ENCODE measurements around the gene KCMF1. TPM values are rescaled to one million over a fixed set of nuclear protein-coding genes. Genes with fewer than 3 reads are reported as not detected.

KCMF1 gene
- total RNA-seq, 1 donor from 2014 or later: 64.2 TPM

GRCh38 chr2:84995826-84996225 is 24.9 kb downstream of the KCMF1 start:
- no peaks in the 10 kb centered on the region for H3K36me3 ChIP-seq
- DNase-seq: no peak
- no peak for TF ChIP-seq CTCF (IDR thresholded peaks at IDR 0.05)
- no peak overlapping the region for H3K27ac ChIP-seq
- peaks cover 32% of the 10 kb centered on the region for H3K4me1 ChIP-seq
- no peaks in the 10 kb centered on the region for H3K27me3 ChIP-seq (ENCODE audit: low read depth)
- intact Hi-C loops (cut with DNase I): no loop called here
- H3K9me3 ChIP-seq: no peaks in the 10 kb centered on the region
- no peak overlapping the region for H3K4me3 ChIP-seq
- ATAC-seq: no peak

- peaks cover 29% of the 10 kb centered on the region for H3K4me1 ChIP-seq
These were observed 25.9 kb downstream of the KCMF1 start for GRCh38 chr2:84996909-84997308.

GRCh38 chr2:84999553-84999955 is 28.6 kb downstream of the KCMF1 start:
- Histone ChIP-seq H3K27ac (no peak overlapping the region), H3K27me3 (ENCODE audit: low read depth) (no peaks in the 10 kb centered on the region), H3K9me3 (no peaks in the 10 kb centered on the region), H3K4me3 (no peak overlapping the region), H3K36me3 (no peaks in the 10 kb centered on the region), H3K4me1 (peaks cover 25% of the 10 kb centered on the region)
- TF ChIP-seq CTCF (IDR thresholded peaks at IDR 0.05): no peak
- intact Hi-C loops (cut with DNase I): no loop called here
- ATAC-seq: no peak
- DNase-seq: no peak

More at GRCh38 chr2:84996909-84997308, 25.9 kb downstream of the KCMF1 start:
- TF ChIP-seq CTCF (IDR thresholded peaks at IDR 0.05): no peak
- Histone ChIP-seq H3K9me3 (no peaks in the 10 kb centered on the region), H3K27ac (no peak overlapping the region), H3K4me3 (no peak overlapping the region), H3K27me3 (ENCODE audit: low read depth) (no peaks in the 10 kb centered on the region), H3K36me3 (no peaks in the 10 kb centered on the region)
- DNase-seq (no peak), ATAC-seq (no peak)
- intact Hi-C loops (cut with DNase I): no loop called here

GRCh38 chr2:85001595-85001994 is 30.6 kb downstream of the KCMF1 start:
- no peak for TF ChIP-seq CTCF (IDR thresholded peaks at IDR 0.05)
- H3K4me3 ChIP-seq: no peak overlapping the region
- intact Hi-C loops (cut with DNase I): no loop called here
- DNase-seq (no peak), ATAC-seq (no peak)
- peaks cover 25% of the 10 kb centered on the region for H3K4me1 ChIP-seq
- no peak overlapping the region for H3K27ac ChIP-seq
- H3K36me3 ChIP-seq: no peaks in the 10 kb centered on the region
- no peaks in the 10 kb centered on the region for H3K27me3 ChIP-seq (ENCODE audit: low read depth)
- no peaks in the 10 kb centered on the region for H3K9me3 ChIP-seq

- DNase-seq (no peak), ATAC-seq (no peak)
- Histone ChIP-seq H3K27me3 (ENCODE audit: low read depth) (no peaks in the 10 kb centered on the region), H3K4me1 (peaks cover 20% of the 10 kb centered on the region), H3K27ac (no peak overlapping the region), H3K36me3 (peaks cover 5% of the 10 kb centered on the region), H3K4me3 (no peak overlapping the region), H3K9me3 (no peaks in the 10 kb centered on the region)
- intact Hi-C loops (cut with DNase I): no loop called here
- TF ChIP-seq CTCF (IDR thresholded peaks at IDR 0.05): no peak
These were observed 31.6 kb downstream of the KCMF1 start for GRCh38 chr2:85002534-85002933.

GRCh38 chr2:85008252-85008651 is 37.3 kb downstream of the KCMF1 start:
- peaks cover 30% of the 10 kb centered on the region for H3K4me1 ChIP-seq

More at GRCh38 chr2:85008252-85008651, 37.3 kb downstream of the KCMF1 start:
- no peak overlapping the region for H3K4me3 ChIP-seq
- H3K27ac ChIP-seq: no peak overlapping the region
- ATAC-seq: no peak
- DNase-seq: no peak
- intact Hi-C loops (cut with DNase I): no loop called here
- H3K27me3 ChIP-seq (ENCODE audit: low read depth): no peaks in the 10 kb centered on the region
- H3K36me3 ChIP-seq: peaks cover 10% of the 10 kb centered on the region
- no peak for TF ChIP-seq CTCF (IDR thresholded peaks at IDR 0.05)
- H3K9me3 ChIP-seq: no peaks in the 10 kb centered on the region
